ENCODE results near the gene PAFAH1B1. TPM values are rescaled to one million over a fixed set of nuclear protein-coding genes. Genes with fewer than 3 reads are reported as not detected.

Gene PAFAH1B1
- total and polyA plus RNA-seq, 2 experiments from 2014 or later = 69.9 to 71.7 TPM

- no peak for TF ChIP-seq NANOG (IDR thresholded peaks at IDR 0.05; ENCODE audit: borderline replicate concordance)
- TF ChIP-seq, protein P1, sequence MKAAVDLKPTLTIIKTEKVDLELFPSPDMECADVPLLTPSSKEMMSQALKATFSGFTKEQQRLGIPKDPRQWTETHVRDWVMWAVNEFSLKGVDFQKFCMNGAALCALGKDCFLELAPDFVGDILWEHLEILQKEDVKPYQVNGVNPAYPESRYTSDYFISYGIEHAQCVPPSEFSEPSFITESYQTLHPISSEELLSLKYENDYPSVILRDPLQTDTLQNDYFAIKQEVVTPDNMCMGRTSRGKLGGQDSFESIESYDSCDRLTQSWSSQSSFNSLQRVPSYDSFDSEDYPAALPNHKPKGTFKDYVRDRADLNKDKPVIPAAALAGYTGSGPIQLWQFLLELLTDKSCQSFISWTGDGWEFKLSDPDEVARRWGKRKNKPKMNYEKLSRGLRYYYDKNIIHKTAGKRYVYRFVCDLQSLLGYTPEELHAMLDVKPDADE (IDR thresholded peaks at IDR 0.05) = no peak
- no peak for TF ChIP-seq ZNF331 (CRISPR knock-in tag; IDR thresholded peaks at IDR 0.05; ENCODE audit: low read depth)
- TF ChIP-seq STAT1 (IDR thresholded peaks at IDR 0.05; ENCODE audit: unreplicated experiment) = no peak
- no peak for TF ChIP-seq POLR2AphosphoS5 (IDR thresholded peaks at IDR 0.05; ENCODE audit: low read depth)
- TF ChIP-seq JUNB (IDR thresholded peaks at IDR 0.05; ENCODE audit: unreplicated experiment) = no peak
- TF ChIP-seq, protein P2, sequence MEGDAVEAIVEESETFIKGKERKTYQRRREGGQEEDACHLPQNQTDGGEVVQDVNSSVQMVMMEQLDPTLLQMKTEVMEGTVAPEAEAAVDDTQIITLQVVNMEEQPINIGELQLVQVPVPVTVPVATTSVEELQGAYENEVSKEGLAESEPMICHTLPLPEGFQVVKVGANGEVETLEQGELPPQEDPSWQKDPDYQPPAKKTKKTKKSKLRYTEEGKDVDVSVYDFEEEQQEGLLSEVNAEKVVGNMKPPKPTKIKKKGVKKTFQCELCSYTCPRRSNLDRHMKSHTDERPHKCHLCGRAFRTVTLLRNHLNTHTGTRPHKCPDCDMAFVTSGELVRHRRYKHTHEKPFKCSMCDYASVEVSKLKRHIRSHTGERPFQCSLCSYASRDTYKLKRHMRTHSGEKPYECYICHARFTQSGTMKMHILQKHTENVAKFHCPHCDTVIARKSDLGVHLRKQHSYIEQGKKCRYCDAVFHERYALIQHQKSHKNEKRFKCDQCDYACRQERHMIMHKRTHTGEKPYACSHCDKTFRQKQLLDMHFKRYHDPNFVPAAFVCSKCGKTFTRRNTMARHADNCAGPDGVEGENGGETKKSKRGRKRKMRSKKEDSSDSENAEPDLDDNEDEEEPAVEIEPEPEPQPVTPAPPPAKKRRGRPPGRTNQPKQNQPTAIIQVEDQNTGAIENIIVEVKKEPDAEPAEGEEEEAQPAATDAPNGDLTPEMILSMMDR (conservative IDR thresholded peaks at IDR 0.05; ENCODE audit: low read depth in 2 of 2) = no peak
These were observed 37.8 kb downstream of the PAFAH1B1 start (continued) for GRCh38 chr17:2631211-2631610.

- peaks cover 11% of the 10 kb centered on the region for H3K36me3 Mint-ChIP-seq (ENCODE audit: low read depth)
- H3K4me2 ChIP-seq = no peak overlapping the region
These were observed 41.0 kb downstream of the PAFAH1B1 start for GRCh38 chr17:2634361-2634960.

More at GRCh38 chr17:2634361-2634960, 41.0 kb downstream of the PAFAH1B1 start:
- Histone ChIP-seq H3K79me2 (replicated peaks; ENCODE audit: insufficient read depth) (peaks cover 98% of the 10 kb centered on the region), H3K4me1 (ENCODE audit: insufficient read depth) (peaks cover 23% of the 10 kb centered on the region), H2AFZ (no peak overlapping the region), H3F3A (replicated peaks; ENCODE audit: low read depth) (no peaks in the 10 kb centered on the region), H3K36me3 (ENCODE audit: insufficient read depth) (peaks cover 14% of the 10 kb centered on the region), H3K4me3 (no peak overlapping the region), H3K27me3 (ENCODE audit: insufficient read depth) (no peaks in the 10 kb centered on the region), H3K27ac (ENCODE audit: low read depth) (0 out of 2 replicates have a peak overlapping the region, but pooled peaks have one; percentile 35), H3K9me2 (ENCODE audit: insufficient read depth) (no peaks in the 10 kb centered on the region), H4K20me1 (replicated peaks; ENCODE audit: insufficient read depth) (peaks cover 66% of the 10 kb centered on the region)
- peak; percentile 41 for DNase-seq (ENCODE audit: low spot score)
- H3K4me3 Mint-ChIP-seq = no peak overlapping the region
- TF ChIP-seq STAT1 (IDR thresholded peaks at IDR 0.05; ENCODE audit: unreplicated experiment) (no peak), ZNF331 (CRISPR knock-in tag; IDR thresholded peaks at IDR 0.05; ENCODE audit: low read depth) (no peak), EZH2 (IDR thresholded peaks at IDR 0.05; ENCODE audit: low read depth, unreplicated experiment) (no peak)
- TF ChIP-seq, protein P3, sequence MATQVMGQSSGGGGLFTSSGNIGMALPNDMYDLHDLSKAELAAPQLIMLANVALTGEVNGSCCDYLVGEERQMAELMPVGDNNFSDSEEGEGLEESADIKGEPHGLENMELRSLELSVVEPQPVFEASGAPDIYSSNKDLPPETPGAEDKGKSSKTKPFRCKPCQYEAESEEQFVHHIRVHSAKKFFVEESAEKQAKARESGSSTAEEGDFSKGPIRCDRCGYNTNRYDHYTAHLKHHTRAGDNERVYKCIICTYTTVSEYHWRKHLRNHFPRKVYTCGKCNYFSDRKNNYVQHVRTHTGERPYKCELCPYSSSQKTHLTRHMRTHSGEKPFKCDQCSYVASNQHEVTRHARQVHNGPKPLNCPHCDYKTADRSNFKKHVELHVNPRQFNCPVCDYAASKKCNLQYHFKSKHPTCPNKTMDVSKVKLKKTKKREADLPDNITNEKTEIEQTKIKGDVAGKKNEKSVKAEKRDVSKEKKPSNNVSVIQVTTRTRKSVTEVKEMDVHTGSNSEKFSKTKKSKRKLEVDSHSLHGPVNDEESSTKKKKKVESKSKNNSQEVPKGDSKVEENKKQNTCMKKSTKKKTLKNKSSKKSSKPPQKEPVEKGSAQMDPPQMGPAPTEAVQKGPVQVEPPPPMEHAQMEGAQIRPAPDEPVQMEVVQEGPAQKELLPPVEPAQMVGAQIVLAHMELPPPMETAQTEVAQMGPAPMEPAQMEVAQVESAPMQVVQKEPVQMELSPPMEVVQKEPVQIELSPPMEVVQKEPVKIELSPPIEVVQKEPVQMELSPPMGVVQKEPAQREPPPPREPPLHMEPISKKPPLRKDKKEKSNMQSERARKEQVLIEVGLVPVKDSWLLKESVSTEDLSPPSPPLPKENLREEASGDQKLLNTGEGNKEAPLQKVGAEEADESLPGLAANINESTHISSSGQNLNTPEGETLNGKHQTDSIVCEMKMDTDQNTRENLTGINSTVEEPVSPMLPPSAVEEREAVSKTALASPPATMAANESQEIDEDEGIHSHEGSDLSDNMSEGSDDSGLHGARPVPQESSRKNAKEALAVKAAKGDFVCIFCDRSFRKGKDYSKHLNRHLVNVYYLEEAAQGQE (IDR thresholded peaks at IDR 0.05; ENCODE audit: unreplicated experiment) = no peak
- no peak for ATAC-seq
- peaks cover 48% of the 10 kb centered on the region for H3K4me1 Mint-ChIP-seq
- H3K9me3 Mint-ChIP-seq = no peaks in the 10 kb centered on the region
- peaks cover 2% of the 10 kb centered on the region for H3K27me3 Mint-ChIP-seq (ENCODE audit: insufficient read depth, low read depth, poor library complexity)
- H3K27ac Mint-ChIP-seq = peak overlapping the region; percentile 79

Data from GM23338 (cell line).